Glomerular visceral epithelial cell (primary cell): ENCODE results near the gene GTF3C1.
"Not testable (repeated sequence)": the region's sequence is repeated elsewhere in the genome, so short reads cannot be mapped to it uniquely, and the experiment has no call there.

ENCODE experiments used
- DNase-seq: peaks from one replicate; pipeline ENCODE4 v3.0.0-alpha.2; 2016; ENCODE audit errors: extremely low spot score

Gene GTF3C1, protein sequence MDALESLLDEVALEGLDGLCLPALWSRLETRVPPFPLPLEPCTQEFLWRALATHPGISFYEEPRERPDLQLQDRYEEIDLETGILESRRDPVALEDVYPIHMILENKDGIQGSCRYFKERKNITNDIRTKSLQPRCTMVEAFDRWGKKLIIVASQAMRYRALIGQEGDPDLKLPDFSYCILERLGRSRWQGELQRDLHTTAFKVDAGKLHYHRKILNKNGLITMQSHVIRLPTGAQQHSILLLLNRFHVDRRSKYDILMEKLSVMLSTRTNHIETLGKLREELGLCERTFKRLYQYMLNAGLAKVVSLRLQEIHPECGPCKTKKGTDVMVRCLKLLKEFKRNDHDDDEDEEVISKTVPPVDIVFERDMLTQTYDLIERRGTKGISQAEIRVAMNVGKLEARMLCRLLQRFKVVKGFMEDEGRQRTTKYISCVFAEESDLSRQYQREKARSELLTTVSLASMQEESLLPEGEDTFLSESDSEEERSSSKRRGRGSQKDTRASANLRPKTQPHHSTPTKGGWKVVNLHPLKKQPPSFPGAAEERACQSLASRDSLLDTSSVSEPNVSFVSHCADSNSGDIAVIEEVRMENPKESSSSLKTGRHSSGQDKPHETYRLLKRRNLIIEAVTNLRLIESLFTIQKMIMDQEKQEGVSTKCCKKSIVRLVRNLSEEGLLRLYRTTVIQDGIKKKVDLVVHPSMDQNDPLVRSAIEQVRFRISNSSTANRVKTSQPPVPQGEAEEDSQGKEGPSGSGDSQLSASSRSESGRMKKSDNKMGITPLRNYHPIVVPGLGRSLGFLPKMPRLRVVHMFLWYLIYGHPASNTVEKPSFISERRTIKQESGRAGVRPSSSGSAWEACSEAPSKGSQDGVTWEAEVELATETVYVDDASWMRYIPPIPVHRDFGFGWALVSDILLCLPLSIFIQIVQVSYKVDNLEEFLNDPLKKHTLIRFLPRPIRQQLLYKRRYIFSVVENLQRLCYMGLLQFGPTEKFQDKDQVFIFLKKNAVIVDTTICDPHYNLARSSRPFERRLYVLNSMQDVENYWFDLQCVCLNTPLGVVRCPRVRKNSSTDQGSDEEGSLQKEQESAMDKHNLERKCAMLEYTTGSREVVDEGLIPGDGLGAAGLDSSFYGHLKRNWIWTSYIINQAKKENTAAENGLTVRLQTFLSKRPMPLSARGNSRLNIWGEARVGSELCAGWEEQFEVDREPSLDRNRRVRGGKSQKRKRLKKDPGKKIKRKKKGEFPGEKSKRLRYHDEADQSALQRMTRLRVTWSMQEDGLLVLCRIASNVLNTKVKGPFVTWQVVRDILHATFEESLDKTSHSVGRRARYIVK (N-terminal part only)

GRCh38 chr16:27549746-27550581 lies at the start of gene GTF3C1, which contains the start of gene KATNIP:
Gene GTF3C1 (minus strand): TSS chr16:27549913. CDS start chr16:27549890, 23 bp downstream.
Gene KATNIP (plus strand): TSS chr16:27550144. CDS start chr16:27550171, 27 bp downstream.
- peak; percentile 99 for DNase-seq

- no peak for DNase-seq
Observed at GRCh38 chr16:27598931-27599565, 49.3 kb upstream of the GTF3C1 start.

DNA sequence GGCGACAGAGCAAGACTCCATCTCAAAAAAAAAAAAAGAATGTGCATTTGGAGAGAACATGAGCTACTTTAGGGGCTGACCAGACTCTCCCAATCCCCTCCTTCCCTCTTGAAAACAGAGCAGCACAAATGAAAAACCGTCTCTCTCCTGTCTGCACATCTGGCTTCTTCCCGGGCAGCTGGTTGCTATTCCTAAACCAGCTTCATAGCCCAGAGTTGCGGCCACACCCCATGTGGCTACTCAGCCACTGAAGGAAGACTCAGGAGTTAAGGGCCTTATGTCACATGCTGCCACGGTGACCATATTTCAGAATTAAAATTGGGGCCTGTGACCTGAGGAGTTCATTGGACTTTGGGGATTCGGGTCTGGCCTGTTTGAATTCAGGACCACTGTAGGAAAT lies 48.5 kb upstream of the GTF3C1 start:
- no peak for DNase-seq

GRCh38 chr16:27597361-27597760 lies 47.6 kb upstream of the GTF3C1 start:
- DNase-seq = no peak

DNA sequence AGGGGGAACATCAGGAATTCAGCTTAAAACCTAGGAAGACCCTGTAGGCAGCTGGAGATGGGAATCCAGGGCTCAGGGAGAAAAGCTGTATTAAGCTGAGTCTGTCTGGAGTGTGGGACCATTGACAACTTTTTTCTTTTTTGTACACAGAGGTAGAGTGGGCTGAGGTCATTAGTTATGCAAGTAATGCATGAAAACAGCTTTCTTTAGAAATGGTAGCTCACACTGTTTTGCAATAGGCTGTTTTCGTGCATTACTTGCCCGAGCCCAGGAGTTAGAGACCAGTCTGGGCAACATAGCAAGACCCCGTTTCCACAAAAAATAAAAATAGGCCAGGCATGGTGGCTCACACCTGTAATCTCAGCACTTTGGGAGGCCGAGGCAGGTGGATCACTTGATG lies 46.7 kb upstream of the GTF3C1 start:
- no peak for DNase-seq

GRCh38 chr16:27595993-27596392 lies 46.3 kb upstream of the GTF3C1 start:
- DNase-seq = no peak

DNA sequence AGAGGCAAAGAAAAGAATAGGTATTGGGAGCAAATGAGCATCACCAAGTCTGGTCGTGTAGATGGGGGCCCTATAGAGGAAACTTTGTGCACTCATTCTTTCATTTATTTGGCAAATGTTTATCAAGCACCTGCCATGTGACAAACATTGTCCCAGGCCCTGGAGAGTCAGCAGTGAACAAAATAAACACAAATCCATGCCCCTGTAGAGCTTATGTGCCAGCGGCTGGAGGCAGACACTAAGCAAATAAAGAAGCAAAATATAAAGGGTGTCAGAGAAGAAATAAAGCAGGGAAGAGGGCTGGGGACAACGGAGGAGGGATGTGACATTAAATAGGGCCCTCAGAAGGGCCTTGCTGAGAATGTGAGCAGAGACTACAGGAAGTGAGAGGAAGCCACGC lies 45.8 kb upstream of the GTF3C1 start:
- DNase-seq = no peak

DNA sequence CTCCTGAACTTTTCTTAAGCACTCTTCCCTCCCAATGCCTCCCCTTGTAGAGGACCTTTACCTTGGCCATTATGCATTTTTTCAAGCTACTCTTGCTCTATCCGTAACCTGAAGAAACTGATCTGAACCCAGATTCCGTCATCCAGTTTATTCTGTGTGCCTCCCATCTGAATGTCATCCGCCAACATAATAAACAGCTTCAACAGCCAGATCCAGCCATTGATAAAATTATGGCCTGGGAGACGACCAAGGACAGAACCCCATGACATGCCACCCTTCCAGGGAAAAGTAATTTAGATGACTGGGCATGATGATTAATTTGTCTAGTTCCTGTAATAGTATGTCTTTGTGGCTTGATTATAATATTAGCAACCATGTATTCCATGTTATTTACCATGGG lies 42.1 kb upstream of the GTF3C1 start:
- no peak for DNase-seq

DNA sequence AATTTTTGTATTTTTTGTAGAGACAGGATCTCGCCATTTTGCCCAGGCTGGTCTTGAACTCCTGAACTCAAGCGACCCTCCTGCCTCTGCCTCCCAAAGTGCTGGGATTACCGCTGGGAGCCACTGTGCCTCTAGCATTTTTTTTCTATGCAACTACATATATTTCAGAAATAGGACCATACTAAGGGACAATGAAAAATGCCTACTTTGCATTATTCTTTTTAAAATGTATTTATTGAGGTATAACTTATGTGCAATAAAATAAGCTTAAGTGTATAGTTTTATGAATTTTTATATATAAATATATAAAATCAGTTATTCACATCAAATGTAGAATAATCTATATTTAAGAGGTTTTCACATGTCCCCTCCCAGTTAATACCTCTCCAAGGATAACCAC lies 38.3 kb upstream of the GTF3C1 start:
- no peak for DNase-seq

DNA sequence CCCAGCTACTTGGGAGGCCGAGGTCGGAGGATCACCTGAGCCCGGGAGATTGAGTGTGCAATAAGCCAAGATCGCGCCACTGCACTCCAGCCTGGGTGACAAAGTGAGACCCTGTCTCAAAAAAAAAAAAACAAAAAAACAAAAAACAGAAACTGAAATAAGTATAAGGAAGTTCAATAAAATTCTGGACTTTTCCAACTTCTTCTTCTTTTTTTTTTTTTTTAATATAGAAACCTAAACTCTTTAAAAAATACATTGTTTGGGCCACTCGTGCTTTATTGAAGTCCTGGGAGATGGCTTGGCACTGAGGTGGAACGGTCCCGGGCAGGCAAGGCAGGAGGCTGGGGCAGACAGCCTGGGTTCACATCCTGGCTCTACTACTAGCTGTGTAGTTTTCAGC lies 37.0 kb upstream of the GTF3C1 start:
- no peak for DNase-seq

DNA sequence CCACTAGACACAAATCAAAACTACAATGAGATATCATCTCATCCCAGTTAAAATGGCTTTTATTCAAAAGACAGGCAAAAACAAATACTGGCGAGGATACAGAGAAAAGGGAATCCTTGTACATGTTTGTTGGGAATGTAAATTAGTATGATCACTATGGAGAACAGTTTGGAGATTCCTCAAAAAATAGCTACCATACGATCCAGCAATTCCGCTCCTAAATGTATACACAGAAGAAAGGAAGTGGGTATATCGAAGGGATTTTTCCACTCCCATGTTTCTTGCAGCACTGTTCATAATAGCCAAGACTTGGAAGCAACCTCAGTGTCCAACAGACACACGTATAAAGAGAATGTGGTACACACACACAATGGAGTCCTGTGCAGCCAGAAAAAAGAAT lies 35.5 kb upstream of the GTF3C1 start:
- no peak for DNase-seq

DNA sequence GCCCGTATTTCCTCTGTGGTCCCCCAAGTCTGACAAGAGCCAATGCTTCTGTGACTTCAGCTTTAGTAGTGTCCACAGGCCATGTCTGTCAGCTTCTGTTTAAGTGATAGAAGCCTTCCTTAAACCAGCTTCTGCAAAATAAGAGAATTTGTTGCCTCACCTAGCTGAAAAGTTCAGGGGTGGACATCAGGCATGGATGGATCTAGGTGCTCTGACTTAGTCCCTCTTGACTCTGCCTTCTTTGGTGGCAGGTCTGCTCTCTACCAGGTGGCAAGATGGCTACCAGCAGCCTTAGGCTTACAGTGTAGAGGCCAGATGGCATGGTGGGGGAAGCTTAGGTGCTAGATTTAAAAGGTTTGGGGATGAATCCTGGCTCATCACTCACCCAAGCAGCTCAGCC lies 33.9 kb upstream of the GTF3C1 start:
- no peak for DNase-seq

GRCh38 chr16:27582883-27583282 lies 33.2 kb upstream of the GTF3C1 start:
- DNase-seq = no peak

- DNase-seq = peak; percentile 44
Observed at GRCh38 chr16:27579087-27579980, 29.6 kb upstream of the GTF3C1 start.

- DNase-seq = no peak
Observed at GRCh38 chr16:27576729-27577128, 27.0 kb upstream of the GTF3C1 start.

GRCh38 chr16:27572711-27573110 lies 23.0 kb upstream of the GTF3C1 start:
- no peak for DNase-seq

DNA sequence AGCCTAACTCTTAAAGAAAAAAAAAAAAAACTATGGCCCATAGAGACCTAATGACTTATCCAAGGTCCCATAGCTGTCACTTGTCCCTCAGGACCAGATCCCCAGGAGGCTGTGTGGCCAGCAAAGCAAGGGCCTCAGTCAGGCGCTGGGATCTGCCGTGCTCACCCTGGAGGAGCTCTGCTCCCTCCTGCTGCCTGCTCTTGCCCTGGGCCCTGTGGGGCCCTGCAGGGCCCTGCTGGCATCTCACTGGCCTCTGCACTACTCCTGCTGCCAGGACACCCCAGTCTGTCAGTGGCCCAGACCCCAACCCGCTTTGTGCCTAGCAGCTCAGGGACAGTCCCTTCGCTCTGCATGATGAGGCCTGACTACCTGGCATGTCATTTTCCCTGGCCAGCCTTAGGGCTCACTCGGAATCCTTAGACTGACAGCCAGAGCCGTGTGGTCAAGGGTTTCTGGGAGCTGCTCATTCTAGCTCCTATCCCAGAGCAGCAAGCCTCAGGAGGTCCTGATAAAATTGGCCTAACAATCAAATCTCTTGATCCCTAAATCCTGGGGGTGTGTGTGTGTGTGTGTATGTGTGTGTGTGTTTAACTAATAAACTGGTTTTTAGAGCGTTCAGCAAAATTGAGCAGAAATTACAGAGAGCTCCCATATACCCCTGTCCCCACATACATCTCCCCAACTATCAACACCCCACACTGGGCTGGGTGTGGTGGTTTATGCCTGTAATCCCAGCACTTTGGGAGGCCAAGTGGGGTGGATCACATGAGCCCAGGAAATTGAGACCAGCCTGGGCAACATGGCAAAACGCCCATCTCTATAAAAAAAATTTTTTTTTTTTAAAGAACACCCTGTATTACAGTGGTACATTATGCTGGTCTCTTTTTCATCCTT lies 22.0 kb upstream of the GTF3C1 start:
- DNase-seq = no peak

GRCh38 chr16:27570986-27571385 lies 21.3 kb upstream of the GTF3C1 start:
- not testable (repeated sequence) for DNase-seq
